K562 (cell line): Measurements from ENCODE around the gene CENPU. TPM values are rescaled to one million over a fixed set of nuclear protein-coding genes. Genes with fewer than 3 reads are reported as not detected.

Experiments
- ATAC-seq: fragments of 200-7000 bp; cut with Tn5 transposase; 3 replicates; pipeline ENCODE4 v1.9.1; 2020; ENCODE audit warnings: moderate library complexity
- BruUV-seq: library from RNA; stranded (reverse); fragments of 400-500 nt; replicated peaks from 2 replicates; lab custom pipeline; 2021; lab: Mats Ljungman, UMichigan
- CTCF ChIA-PET: fragments of 300-600 bp; formaldehyde crosslinking; extraction: SDS; loops from one replicate; lab custom pipeline; 2021; ENCODE audit warnings: low intra/inter-chr PET ratio; lab: Yijun Ruan, JAX
- POLR2A ChIA-PET: fragments of 300-600, 350-650 bp; sonication (Branson Sonifier 250); formaldehyde crosslinking; extraction: SDS; loops from one replicate; lab custom pipeline; 2021; ENCODE audit warnings: antibody characterized with exemption, inconsistent platforms; lab: Yijun Ruan, JAX
- DNase-seq, 4 experiments: peaks; one replicate each; pipeline versions ENCODE4 v3.0.0 to v3.0.0-alpha.2; 2011 to 2018; ENCODE audit warnings: low spot score in 3 of 4, mixed read lengths in 3 of 4; ENCODE audit errors: extremely low read depth in 1 of 4
- FAIRE-seq: peaks from 2 replicates; lab custom pipeline; 2011; peaks lifted over from hg19 to GRCh38; lab: Jason Lieb, UNC
- H2AFZ ChIP-seq: 2 replicates; pipeline ENCODE4 v1.6.0; 2011; ENCODE audit warnings: low read depth, low read length, control low read depth, inconsistent platforms
- H3K27ac ChIP-seq: fragments of 200-600 bp; 3 replicates; pipeline ENCODE4 v1.8.0; 2011; ENCODE audit warnings: low read depth, mild to moderate bottlenecking, control low read depth, inconsistent platforms, low read length, moderate library complexity, mixed read lengths; ENCODE audit errors: extremely low read depth
- H3K27me3 ChIP-seq, 2 experiments: fragments of 300-600 bp in 1 of 2; 2 replicates in 1 of 2; 3 replicates in 1 of 2; pipeline versions ENCODE4 v1.6.0 to v1.8.0; 2011; ENCODE audit warnings: inconsistent platforms in 2 of 2, low read length in 2 of 2, mild to moderate bottlenecking in 1 of 2, mixed read lengths in 1 of 2, moderate library complexity in 1 of 2; ENCODE audit not compliant: control insufficient read depth in 2 of 2, insufficient read depth in 2 of 2
- H3K36me3 ChIP-seq: fragments of 300-600 bp; 3 replicates; pipeline ENCODE4 v1.8.0; 2011; ENCODE audit warnings: mild to moderate bottlenecking, low read length, inconsistent platforms; ENCODE audit not compliant: control insufficient read depth, insufficient read depth
- H3K4me1 ChIP-seq, 2 experiments: fragments of 200-600 bp in 1 of 2; replicated peaks in 1 of 2; 2 replicates in 1 of 2; 3 replicates in 1 of 2; pipeline versions ENCODE4 v1.5.1 to v1.8.0; 2011; ENCODE audit warnings: inconsistent platforms in 2 of 2, low read length in 2 of 2, mild to moderate bottlenecking in 1 of 2, mixed read lengths in 1 of 2, moderate library complexity in 1 of 2; ENCODE audit not compliant: control insufficient read depth in 2 of 2, insufficient read depth in 2 of 2
- H3K4me2 ChIP-seq: 2 replicates; pipeline ENCODE4 v1.6.1; 2011; ENCODE audit warnings: low read length, control low read depth, inconsistent platforms, mixed read lengths; ENCODE audit not compliant: insufficient read depth
- H3K4me3 ChIP-seq: fragments of 200-600 bp; sonication (generic), shearing (Covaris generic); 2 replicates; pipeline ENCODE4 v1.5.1; 2016; ENCODE audit warnings: control low read depth, inconsistent platforms
- H3K79me2 ChIP-seq: fragments of 200-600 bp; 3 replicates; pipeline ENCODE4 v1.8.0; 2011; ENCODE audit warnings: low read length, inconsistent platforms; ENCODE audit not compliant: control insufficient read depth, insufficient read depth
- H3K9ac ChIP-seq, 2 experiments: 2 replicates each; pipeline versions ENCODE4 v1.6.0 to v1.6.1; 2011; ENCODE audit warnings: low read depth in 2 of 2, low read length in 2 of 2, control low read depth in 1 of 2, inconsistent platforms in 1 of 2, mild to moderate bottlenecking in 1 of 2, mixed read lengths in 1 of 2; ENCODE audit not compliant: insufficient read depth in 1 of 2
- H3K9me1 ChIP-seq: one replicate; pipeline ENCODE4 v1.6.0; 2011; ENCODE audit warnings: inconsistent platforms, mild to moderate bottlenecking, low read length, moderate library complexity; ENCODE audit not compliant: control insufficient read depth, insufficient read depth
- H3K9me3 ChIP-seq: replicated peaks from 2 replicates; pipeline ENCODE4 v1.5.1; 2011; ENCODE audit warnings: low read depth, low read length, inconsistent platforms; ENCODE audit not compliant: control insufficient read depth, insufficient read depth
- H4K20me1 ChIP-seq: replicated peaks from 2 replicates; pipeline ENCODE4 v1.6.1; 2011; ENCODE audit warnings: low read length, inconsistent platforms, mixed read lengths; ENCODE audit not compliant: control insufficient read depth, insufficient read depth
- ADNP ChIP-seq: fragments of 200-800 bp; sonication (Bioruptor generic); IDR thresholded peaks from 2 replicates; pipeline ENCODE4 v1.6.1; 2016; ENCODE audit warnings: missing genetic modification characterization, missing compliant biosample characterization
- CCNT2 ChIP-seq: IDR thresholded peaks from 2 replicates; pipeline ENCODE4 v1.6.1; 2011; ENCODE audit warnings: borderline replicate concordance, low read depth, mild to moderate bottlenecking, moderate library complexity, mixed read lengths, low read length; ENCODE audit not compliant: insufficient read length; ENCODE audit errors: extremely low read depth
- CREBBP ChIP-seq: IDR thresholded peaks from one replicate; pipeline ENCODE4 v1.6.1; 2012; ENCODE audit warnings: low read depth, mild to moderate bottlenecking, control low read depth, inconsistent platforms, low read length
- NCOA2 ChIP-seq, 2 experiments: fragments of 450-650 bp; IDR thresholded peaks; 2 replicates each; pipeline ENCODE4 v1.6.1; 2018; ENCODE audit warnings: mild to moderate bottlenecking in 2 of 2, moderate library complexity in 1 of 2; ENCODE audit not compliant: partially characterized antibody in 2 of 2
- RBBP5 ChIP-seq: fragments of 200-600 bp; sonication (generic); IDR thresholded peaks from 2 replicates; pipeline ENCODE4 v1.6.1; 2012; ENCODE audit warnings: borderline replicate concordance, mild to moderate bottlenecking, low read length, control low read depth, inconsistent platforms; ENCODE audit not compliant: insufficient read depth, poor library complexity, severe bottlenecking
- RBM14 ChIP-seq: fragments of 200-400 bp; formaldehyde crosslinking; IDR thresholded peaks from 2 replicates; pipeline ENCODE4 v1.6.1; 2018; ENCODE audit warnings: low read depth, mild to moderate bottlenecking, low read length, moderate library complexity, borderline replicate concordance; ENCODE audit not compliant: insufficient read depth
- SIRT6 ChIP-seq: IDR thresholded peaks from one replicate; pipeline ENCODE4 v1.6.1; 2012; ENCODE audit warnings: low read depth, mild to moderate bottlenecking, control low read depth, inconsistent platforms, low read length, moderate library complexity
- XRCC5 ChIP-seq: fragments of 200-400 bp; formaldehyde crosslinking; IDR thresholded peaks from 2 replicates; pipeline ENCODE4 v1.6.1; 2017; ENCODE audit warnings: low read depth, mild to moderate bottlenecking, low read length
- ZKSCAN8 ChIP-seq: fragments of 200-800 bp; sonication (Bioruptor generic); IDR thresholded peaks from 2 replicates; pipeline ENCODE4 v1.6.1; 2016; ENCODE audit warnings: missing genetic modification characterization, missing compliant biosample characterization
- WGBS: fragments of 100-300 bp; shearing (Covaris generic); methylation state at CpG from one replicate; pipeline ENCODE4 v1.1.6; 2016; ENCODE audit warnings: low coverage, mixed read lengths; ENCODE audit not compliant: insufficient coverage; ENCODE audit errors: missing lambda C conversion rate; 5-methylcytosine and 5-hydroxymethylcytosine counted together
- in situ Hi-C: fragments of 300-500 bp; cut with MboI; formaldehyde crosslinking; loops from 4 replicates; pipeline ENCODE4 v1.15.0; 2018; ENCODE audit warnings: inconsistent platforms, mixed read lengths
- intact Hi-C: fragments of 100-400 bp; cut with micrococcal nuclease; formaldehyde crosslinking; loops from 2 replicates; pipeline ENCODE4 v1.14.2; 2022
- polyA plus RNA-seq, 8 experiments: library from polyadenylated mRNA; depleted of rRNA in 4 of 8; stranded (reverse) in 5 of 8; unstranded in 3 of 8; fragments of >200 nt; fragmentation: Nextera tagmentation in 2 of 8; fragmentation: Illumina TruSeq in 1 of 8; extraction: Ambion mirVana in 2 of 8; extraction: Trizol in 1 of 8; gene quantifications; 2 replicates each; pipeline versions ENCODE4 v1.2.1 to v1.2.3, GENCODE V29; 2011 to 2014; ENCODE audit warnings: inconsistent platforms in 1 of 8, missing spikeins in 1 of 8
- total RNA-seq, 7 experiments: library from RNA; depleted of rRNA in 6 of 7; stranded (reverse); fragments of >200 nt in 6 of 7; fragmentation: Illumina TruSeq in 2 of 7; extraction: Trizol in 2 of 7; gene quantifications; 2 replicates each; pipeline versions ENCODE4 v1.2.1 to v1.2.3, GENCODE V29; 2011 to 2021; ENCODE audit warnings: low replicate concordance in 1 of 7
- TF ChIP-seq, protein P1 (sequence below): sonication (generic); formaldehyde crosslinking; IDR thresholded peaks from 2 replicates; pipeline ENCODE4 v1.8.0; 2022; ENCODE audit warnings: mild to moderate bottlenecking, low read depth, missing genetic modification reagents
- TF ChIP-seq, protein P2 (sequence below): sonication (generic); formaldehyde crosslinking; IDR thresholded peaks from 2 replicates; pipeline ENCODE4 v1.8.1; 2023; ENCODE audit warnings: mild to moderate bottlenecking, missing genetic modification reagents
- TF ChIP-seq, protein P3 (sequence below): sonication (generic); formaldehyde crosslinking; IDR thresholded peaks from 2 replicates; pipeline ENCODE4 v1.5.0; 2020; ENCODE audit warnings: missing genetic modification reagents
- TF ChIP-seq, protein P4 (sequence below): fragments of 250-450 bp; sonication (Bioruptor Pico); IDR thresholded peaks from 2 replicates; pipeline ENCODE4 v1.8.0; 2021; ENCODE audit warnings: borderline replicate concordance, mild to moderate bottlenecking, moderate library complexity; ENCODE audit not compliant: poor library complexity, severe bottlenecking
- TF ChIP-seq, protein P5 (sequence below): fragments of 200-800 bp; sonication (Bioruptor generic); IDR thresholded peaks from 2 replicates; pipeline ENCODE4 v1.6.1; 2017; ENCODE audit warnings: missing genetic modification characterization, missing compliant biosample characterization

Gene CENPU
- total and polyA plus RNA-seq, 9 of the 15 experiments (the other 6 are each of a cell fraction or from before 2014, with no cell fraction given): 39.4 to 98.7 (median 84.3) TPM

DNA sequence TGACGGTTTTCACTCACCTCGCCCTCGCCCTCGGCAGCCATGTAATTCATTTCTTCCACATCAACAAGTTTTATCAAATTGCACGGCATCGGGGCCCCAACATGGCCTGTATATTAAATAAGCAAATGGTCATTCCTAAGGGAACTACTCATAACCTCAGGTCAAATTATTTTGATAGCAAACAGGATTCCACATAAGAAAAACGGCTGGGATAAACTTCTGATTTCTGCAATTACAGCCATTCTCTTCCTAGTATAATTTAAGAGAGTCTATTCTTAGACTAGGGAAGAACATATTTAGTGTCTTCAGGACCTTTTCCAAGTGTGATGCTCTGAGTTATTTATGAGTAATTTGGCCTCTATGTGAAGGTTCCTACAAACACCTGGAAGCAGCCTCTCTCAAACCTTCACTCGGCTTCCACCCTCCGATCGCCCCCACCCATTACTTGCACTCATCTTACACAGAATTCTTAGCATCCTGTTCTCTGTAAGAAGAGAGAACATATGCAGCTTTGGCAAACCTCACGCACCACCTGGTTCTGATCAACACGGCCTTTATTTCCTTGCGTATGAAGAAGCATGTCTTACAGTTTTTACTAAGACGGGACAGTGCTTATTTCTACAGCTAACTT, 29.4 kb upstream of the CENPU start:
- Histone ChIP-seq H3K27me3 (no peaks in the 10 kb centered on the region), H3K79me2 (no peaks in the 10 kb centered on the region), H3K4me1 (no peaks in the 10 kb centered on the region; a peak in 1 of 5 replicates), H3K36me3 (peaks cover 25% of the 10 kb centered on the region; the same call in 1 of the 3 replicates), H2AFZ (no peak overlapping the region), H3K27ac (no peak overlapping the region), H3K9me1 (no peaks in the 10 kb centered on the region), H3K4me2 (no peak overlapping the region), H3K9me3 (no peaks in the 10 kb centered on the region), H3K9ac (no peak overlapping the region), H3K4me3 (no peak overlapping the region), H4K20me1 (no peaks in the 10 kb centered on the region)
- FAIRE-seq: no peak
- CTCF ChIA-PET: no interaction called here
- DNase-seq: no peak
- in situ Hi-C loops (no loop called here), intact Hi-C loops (no loop called here)
- POLR2A ChIA-PET: no interaction called here
- no peak for ATAC-seq
- 74% methylated on average over 13 of the region's 14 CpGs for WGBS
- no TSS peak for BruUV-seq
- TF ChIP-seq SIRT6 (no peak), XRCC5 (no peak), ADNP (tag) (no peak), CREBBP (no peak), RBBP5 (no peak), ZKSCAN8 (no peak), NCOA2 (IDR thresholded peaks at IDR 0.05; ENCODE audit: partially characterized antibody in 2 of 2) (no peak), CCNT2 (no peak), RBM14 (no peak)
- TF ChIP-seq, protein P1, sequence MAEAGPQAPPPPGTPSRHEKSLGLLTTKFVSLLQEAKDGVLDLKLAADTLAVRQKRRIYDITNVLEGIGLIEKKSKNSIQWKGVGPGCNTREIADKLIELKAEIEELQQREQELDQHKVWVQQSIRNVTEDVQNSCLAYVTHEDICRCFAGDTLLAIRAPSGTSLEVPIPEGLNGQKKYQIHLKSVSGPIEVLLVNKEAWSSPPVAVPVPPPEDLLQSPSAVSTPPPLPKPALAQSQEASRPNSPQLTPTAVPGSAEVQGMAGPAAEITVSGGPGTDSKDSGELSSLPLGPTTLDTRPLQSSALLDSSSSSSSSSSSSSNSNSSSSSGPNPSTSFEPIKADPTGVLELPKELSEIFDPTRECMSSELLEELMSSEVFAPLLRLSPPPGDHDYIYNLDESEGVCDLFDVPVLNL: no peak
- TF ChIP-seq, protein P2, sequence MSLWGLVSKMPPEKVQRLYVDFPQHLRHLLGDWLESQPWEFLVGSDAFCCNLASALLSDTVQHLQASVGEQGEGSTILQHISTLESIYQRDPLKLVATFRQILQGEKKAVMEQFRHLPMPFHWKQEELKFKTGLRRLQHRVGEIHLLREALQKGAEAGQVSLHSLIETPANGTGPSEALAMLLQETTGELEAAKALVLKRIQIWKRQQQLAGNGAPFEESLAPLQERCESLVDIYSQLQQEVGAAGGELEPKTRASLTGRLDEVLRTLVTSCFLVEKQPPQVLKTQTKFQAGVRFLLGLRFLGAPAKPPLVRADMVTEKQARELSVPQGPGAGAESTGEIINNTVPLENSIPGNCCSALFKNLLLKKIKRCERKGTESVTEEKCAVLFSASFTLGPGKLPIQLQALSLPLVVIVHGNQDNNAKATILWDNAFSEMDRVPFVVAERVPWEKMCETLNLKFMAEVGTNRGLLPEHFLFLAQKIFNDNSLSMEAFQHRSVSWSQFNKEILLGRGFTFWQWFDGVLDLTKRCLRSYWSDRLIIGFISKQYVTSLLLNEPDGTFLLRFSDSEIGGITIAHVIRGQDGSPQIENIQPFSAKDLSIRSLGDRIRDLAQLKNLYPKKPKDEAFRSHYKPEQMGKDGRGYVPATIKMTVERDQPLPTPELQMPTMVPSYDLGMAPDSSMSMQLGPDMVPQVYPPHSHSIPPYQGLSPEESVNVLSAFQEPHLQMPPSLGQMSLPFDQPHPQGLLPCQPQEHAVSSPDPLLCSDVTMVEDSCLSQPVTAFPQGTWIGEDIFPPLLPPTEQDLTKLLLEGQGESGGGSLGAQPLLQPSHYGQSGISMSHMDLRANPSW: no peak
- TF ChIP-seq, protein P3, sequence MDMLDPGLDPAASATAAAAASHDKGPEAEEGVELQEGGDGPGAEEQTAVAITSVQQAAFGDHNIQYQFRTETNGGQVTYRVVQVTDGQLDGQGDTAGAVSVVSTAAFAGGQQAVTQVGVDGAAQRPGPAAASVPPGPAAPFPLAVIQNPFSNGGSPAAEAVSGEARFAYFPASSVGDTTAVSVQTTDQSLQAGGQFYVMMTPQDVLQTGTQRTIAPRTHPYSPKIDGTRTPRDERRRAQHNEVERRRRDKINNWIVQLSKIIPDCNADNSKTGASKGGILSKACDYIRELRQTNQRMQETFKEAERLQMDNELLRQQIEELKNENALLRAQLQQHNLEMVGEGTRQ (CRISPR knock-in tag): no peak
- TF ChIP-seq, protein P4, sequence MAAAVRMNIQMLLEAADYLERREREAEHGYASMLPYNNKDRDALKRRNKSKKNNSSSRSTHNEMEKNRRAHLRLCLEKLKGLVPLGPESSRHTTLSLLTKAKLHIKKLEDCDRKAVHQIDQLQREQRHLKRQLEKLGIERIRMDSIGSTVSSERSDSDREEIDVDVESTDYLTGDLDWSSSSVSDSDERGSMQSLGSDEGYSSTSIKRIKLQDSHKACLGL (CRISPR knock-in tag): no peak
- TF ChIP-seq, protein P5, sequence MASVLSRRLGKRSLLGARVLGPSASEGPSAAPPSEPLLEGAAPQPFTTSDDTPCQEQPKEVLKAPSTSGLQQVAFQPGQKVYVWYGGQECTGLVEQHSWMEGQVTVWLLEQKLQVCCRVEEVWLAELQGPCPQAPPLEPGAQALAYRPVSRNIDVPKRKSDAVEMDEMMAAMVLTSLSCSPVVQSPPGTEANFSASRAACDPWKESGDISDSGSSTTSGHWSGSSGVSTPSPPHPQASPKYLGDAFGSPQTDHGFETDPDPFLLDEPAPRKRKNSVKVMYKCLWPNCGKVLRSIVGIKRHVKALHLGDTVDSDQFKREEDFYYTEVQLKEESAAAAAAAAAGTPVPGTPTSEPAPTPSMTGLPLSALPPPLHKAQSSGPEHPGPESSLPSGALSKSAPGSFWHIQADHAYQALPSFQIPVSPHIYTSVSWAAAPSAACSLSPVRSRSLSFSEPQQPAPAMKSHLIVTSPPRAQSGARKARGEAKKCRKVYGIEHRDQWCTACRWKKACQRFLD (CRISPR knock-in tag): no peak
